Upper lobe of right lung (tissue), 1 donor: Measurements from ENCODE around the gene TGM2. TPM values are rescaled to one million over a fixed set of nuclear protein-coding genes. Genes with fewer than 3 reads are reported as not detected.

Experiments used
- ATAC-seq: fragments of 200-7000 bp; cut with Tn5 transposase; one replicate; pipeline ENCODE4 v1.9.1; 2020; ENCODE audit warnings: mild to moderate bottlenecking, moderate library complexity
- DNase-seq: peaks from one replicate; pipeline ENCODE4 v3.0.0-alpha.2; 2020
- H3K27ac ChIP-seq: fragments of 200-600 bp; one replicate; pipeline ENCODE4 v1.8.0; 2022
- H3K27me3 ChIP-seq: fragments of 200-600 bp; one replicate; pipeline ENCODE4 v1.8.0; 2022; ENCODE audit warnings: mild to moderate bottlenecking
- H3K36me3 ChIP-seq: fragments of 200-600 bp; one replicate; pipeline ENCODE4 v1.8.0; 2022
- H3K4me1 ChIP-seq: fragments of 200-600 bp; one replicate; pipeline ENCODE4 v1.8.0; 2022
- H3K4me3 ChIP-seq: fragments of 200-600 bp; one replicate; pipeline ENCODE4 v1.8.0; 2022; ENCODE audit warnings: mild to moderate bottlenecking
- H3K9me3 ChIP-seq: fragments of 200-600 bp; one replicate; pipeline ENCODE4 v1.8.0; 2022
- intact Hi-C: fragments of 100-400 bp; cut with DNase I; formaldehyde crosslinking; loops from one replicate; pipeline ENCODE4 v1.11.0; 2022
- total RNA-seq: library from RNA; stranded (reverse); fragmentation: NEBNext Ultra II Directional; extraction: Animal tissue kit (Norgen Biotek cat#: 25700); gene quantifications from one replicate; pipeline ENCODE4 v1.2.1, GENCODE V29; 2021
- TF ChIP-seq, protein P1 (sequence below): fragments of 200-600 bp; IDR thresholded peaks from one replicate; pipeline ENCODE4 v1.8.0; 2022; ENCODE audit warnings: antibody characterized with exemption
- donor health status: DM: no; HTN: yes; CAD: no; lungs with severe emphysema.

TGM2 gene
- total RNA-seq, 1 donor from 2014 or later = 562 TPM

DNA sequence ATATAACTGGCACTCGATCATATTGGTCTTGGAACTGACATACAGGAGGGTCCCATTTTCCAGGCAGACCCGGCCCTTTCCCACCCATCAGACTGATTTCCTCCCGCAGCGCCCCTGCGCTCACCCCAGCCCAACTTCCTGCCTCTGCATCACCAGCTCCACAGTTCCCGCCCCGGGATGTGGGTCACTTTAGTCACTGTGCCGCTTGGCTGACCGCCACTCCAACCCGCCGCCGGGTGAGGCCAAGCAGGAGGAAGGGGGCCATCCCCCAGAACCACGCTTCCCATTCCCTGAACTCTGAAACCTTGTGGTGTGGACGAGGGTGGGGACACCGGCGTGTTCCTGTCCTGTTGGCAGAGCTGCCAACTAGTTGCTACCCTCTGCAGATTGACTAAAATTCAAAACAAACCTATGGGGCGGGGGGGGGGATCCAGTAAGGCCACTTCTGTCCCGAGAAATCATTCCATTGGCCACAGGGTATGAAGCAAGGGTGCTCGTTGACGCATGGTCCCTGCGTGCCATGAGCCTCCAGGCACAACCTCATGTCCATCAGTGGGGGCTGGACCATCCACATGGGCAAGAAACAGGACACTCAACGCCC, 12.3 kb downstream of the TGM2 start:
- ATAC-seq = peak; percentile 85
- Histone ChIP-seq H3K9me3 (no peaks in the 10 kb centered on the region), H3K27me3 (no peaks in the 10 kb centered on the region), H3K36me3 (peaks cover 76% of the 10 kb centered on the region), H3K4me3 (no peak overlapping the region), H3K27ac (peak overlapping the region; percentile 66), H3K4me1 (peaks cover 59% of the 10 kb centered on the region)
- peak; percentile 89 for DNase-seq
- intact Hi-C loops = no loop called here
- TF ChIP-seq, protein P1, sequence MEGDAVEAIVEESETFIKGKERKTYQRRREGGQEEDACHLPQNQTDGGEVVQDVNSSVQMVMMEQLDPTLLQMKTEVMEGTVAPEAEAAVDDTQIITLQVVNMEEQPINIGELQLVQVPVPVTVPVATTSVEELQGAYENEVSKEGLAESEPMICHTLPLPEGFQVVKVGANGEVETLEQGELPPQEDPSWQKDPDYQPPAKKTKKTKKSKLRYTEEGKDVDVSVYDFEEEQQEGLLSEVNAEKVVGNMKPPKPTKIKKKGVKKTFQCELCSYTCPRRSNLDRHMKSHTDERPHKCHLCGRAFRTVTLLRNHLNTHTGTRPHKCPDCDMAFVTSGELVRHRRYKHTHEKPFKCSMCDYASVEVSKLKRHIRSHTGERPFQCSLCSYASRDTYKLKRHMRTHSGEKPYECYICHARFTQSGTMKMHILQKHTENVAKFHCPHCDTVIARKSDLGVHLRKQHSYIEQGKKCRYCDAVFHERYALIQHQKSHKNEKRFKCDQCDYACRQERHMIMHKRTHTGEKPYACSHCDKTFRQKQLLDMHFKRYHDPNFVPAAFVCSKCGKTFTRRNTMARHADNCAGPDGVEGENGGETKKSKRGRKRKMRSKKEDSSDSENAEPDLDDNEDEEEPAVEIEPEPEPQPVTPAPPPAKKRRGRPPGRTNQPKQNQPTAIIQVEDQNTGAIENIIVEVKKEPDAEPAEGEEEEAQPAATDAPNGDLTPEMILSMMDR = no peak

DNA sequence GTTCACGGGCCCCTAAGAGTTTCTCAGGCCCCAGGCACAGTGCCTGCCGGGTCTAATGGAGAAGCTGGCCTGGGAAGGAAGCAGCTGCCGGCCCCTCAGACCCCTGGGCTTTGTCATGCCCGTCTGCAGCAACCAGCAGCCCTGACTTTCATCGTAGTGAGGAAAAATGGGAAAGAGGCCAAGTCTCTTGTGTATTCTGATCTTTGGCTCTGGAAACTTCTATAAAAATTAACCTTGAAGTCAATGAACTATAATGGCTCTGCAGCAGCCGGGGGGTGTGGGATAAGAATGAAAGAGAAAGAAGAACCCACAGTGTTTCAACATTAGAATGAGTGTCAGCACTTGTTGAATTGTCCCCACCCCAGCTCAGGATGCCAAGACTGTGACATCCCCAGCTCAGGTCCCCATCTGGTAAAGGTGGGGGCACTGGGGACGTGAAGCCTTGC, 12.9 kb downstream of the TGM2 start:
- ATAC-seq (peak; percentile 65), DNase-seq (no peak)
- H3K4me1 ChIP-seq = peaks cover 54% of the 10 kb centered on the region
- H3K36me3 ChIP-seq = peaks cover 76% of the 10 kb centered on the region
- intact Hi-C loops = no loop called here
- TF ChIP-seq, protein P1 = no peak
- H3K27me3 ChIP-seq = no peaks in the 10 kb centered on the region
- no peak overlapping the region for H3K4me3 ChIP-seq
- H3K27ac ChIP-seq = peak overlapping the region; percentile 66
- no peaks in the 10 kb centered on the region for H3K9me3 ChIP-seq

DNA sequence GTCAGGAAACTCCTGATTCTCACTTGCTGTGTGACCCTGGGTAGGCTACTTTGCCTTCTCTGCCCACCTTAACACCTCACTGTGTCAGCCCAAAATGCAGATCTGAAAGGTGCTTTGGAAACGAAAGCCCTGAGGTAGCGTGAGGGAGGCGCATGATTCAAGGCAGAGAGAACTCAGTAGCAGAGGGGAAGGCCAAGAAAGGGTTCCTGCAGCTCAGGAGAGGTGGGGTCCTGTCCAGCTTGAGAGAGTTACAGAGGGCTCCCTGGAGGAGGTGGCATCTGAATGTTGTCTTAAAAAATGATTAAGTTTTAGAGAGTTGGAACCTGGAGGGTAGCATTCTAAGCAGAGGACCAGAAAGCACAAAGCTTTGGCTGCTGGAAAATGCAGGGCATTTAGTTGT, 13.6 kb downstream of the TGM2 start:
- DNase-seq = no peak
- Histone ChIP-seq H3K36me3 (peaks cover 78% of the 10 kb centered on the region), H3K4me1 (peaks cover 47% of the 10 kb centered on the region), H3K4me3 (no peak overlapping the region), H3K27ac (peak overlapping the region; percentile 66), H3K27me3 (no peaks in the 10 kb centered on the region), H3K9me3 (no peaks in the 10 kb centered on the region)
- no peak for ATAC-seq
- TF ChIP-seq, protein P1 = no peak
- intact Hi-C loops = no loop called here

DNA sequence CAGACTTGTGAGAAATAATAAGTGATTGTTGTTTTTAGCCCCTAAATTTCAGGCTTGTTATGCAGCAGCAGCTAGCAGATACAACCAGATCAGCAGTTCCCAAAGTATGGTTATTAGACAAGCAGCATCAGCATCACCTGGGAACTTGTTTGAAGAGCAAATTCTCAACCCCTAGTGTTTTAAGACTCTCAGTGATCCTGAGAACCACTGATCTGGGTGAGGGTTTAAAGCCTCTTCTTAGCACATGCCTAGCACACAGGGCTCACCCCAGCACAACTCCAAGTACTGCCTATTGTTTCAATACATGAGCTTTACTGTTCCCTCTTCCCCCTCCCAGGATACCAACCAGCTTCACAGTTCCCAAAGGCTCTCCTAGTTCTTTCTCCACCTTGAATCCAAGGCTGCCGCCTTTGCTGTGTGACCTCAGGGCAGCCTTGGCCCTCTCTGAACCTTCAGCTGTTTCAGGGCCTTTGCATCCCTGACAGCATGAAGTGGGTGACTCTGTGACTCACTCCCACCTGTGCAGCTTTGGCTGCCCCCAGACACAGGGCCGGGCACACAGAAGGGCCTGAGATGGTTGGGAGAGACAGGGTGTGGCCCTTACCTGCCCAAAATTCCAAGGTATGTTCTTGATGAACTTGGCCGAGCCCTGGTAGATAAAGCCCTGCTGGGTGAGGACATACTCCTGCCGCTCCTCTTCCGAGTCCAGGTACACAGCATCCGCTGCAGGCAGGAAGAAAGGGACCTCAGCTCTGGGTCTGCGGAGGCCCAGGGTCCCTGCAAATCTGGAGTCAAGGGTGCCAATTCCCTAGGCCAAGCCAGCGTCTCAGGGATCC, 14.5 kb downstream of the TGM2 start:
- Histone ChIP-seq H3K4me3 (no peak overlapping the region), H3K36me3 (peaks cover 76% of the 10 kb centered on the region), H3K9me3 (no peaks in the 10 kb centered on the region), H3K4me1 (peaks cover 47% of the 10 kb centered on the region), H3K27ac (no peak overlapping the region), H3K27me3 (no peaks in the 10 kb centered on the region)
- intact Hi-C loops = no loop called here
- ATAC-seq (no peak), DNase-seq (no peak)
- TF ChIP-seq, protein P1 = no peak

DNA sequence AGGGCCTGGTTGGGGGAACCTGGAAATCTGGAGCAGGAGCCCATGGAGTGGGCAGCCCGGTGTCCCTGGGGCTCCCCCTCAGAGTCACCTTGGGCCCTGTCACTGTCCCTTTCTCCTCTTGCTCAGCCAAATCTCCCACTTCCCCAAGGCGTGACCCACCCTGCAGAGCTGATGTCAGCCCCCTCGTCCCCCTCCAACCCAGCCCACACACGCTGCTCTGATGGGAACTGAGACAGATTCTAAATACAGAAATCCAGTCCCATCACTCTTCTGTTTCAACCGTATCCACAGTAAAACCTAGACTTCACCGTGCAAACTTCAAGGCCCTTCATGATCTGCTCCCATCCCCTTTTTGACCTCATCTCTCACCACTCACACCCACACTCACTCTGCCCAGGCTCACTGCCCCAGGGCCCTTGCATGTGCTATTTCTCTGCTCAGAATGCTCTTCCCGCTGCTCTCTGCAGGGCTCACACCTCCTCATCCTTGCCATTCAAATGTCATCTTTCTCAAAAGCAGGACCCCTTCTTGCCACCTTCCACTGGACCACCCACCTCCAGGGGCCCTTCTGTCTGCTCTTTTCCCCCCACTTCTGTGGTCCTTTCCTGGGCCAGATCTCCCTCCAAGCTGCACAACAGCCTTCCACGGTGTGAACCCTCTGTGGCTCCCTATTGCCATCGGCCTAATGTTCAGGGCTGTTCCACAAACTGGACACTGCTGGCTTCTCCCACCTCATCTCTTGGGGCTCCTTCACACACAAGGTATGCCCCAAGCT, 16.6 kb downstream of the TGM2 start:
- Histone ChIP-seq H3K4me1 (peaks cover 58% of the 10 kb centered on the region), H3K9me3 (no peaks in the 10 kb centered on the region), H3K4me3 (no peak overlapping the region), H3K27ac (no peak overlapping the region), H3K27me3 (no peaks in the 10 kb centered on the region), H3K36me3 (peaks cover 69% of the 10 kb centered on the region)
- TF ChIP-seq, protein P1 = no peak
- ATAC-seq (no peak), DNase-seq (no peak)
- intact Hi-C loops = no loop called here
